T-helper 1 cell treated with Interleukin-12 subunit alpha and Interleukin-12 subunit beta and Interleukin-4 antibody, amounts not matched to agents 30 μg/mL and 1 μg/mL, for 36 hours (primary cell): ENCODE results near the gene PRDX6.

ENCODE experiments used
- H3K27ac Mint-ChIP-seq: one replicate; pipeline ENCODE4 v1.8.0; 2021; ENCODE audit warnings: mild to moderate bottlenecking, mixed read lengths
- H3K27me3 Mint-ChIP-seq: one replicate; pipeline ENCODE4 v1.8.0; 2021; ENCODE audit warnings: low read depth, mixed read lengths
- H3K36me3 Mint-ChIP-seq: one replicate; pipeline ENCODE4 v1.8.0; 2021; ENCODE audit warnings: low read depth, mixed read lengths
- H3K4me1 Mint-ChIP-seq: one replicate; pipeline ENCODE4 v1.8.0; 2021; ENCODE audit warnings: low read depth, mixed read lengths
- H3K4me3 Mint-ChIP-seq: one replicate; pipeline ENCODE4 v1.8.0; 2021; ENCODE audit warnings: mild to moderate bottlenecking, moderate library complexity, mixed read lengths
- H3K9me3 Mint-ChIP-seq: one replicate; pipeline ENCODE4 v1.8.0; 2021; ENCODE audit warnings: mixed read lengths

The PRDX6 gene

GRCh38 chr1:173529106-173529505 lies 52.0 kb downstream of the PRDX6 start:
- Mint-ChIP-seq H3K4me1 (peaks cover 6% of the 10 kb centered on the region), H3K36me3 (no peaks in the 10 kb centered on the region), H3K27me3 (peaks cover 3% of the 10 kb centered on the region), H3K4me3 (no peak overlapping the region), H3K27ac (no peak overlapping the region), H3K9me3 (no peaks in the 10 kb centered on the region)

- H3K27me3 Mint-ChIP-seq = peaks cover 3% of the 10 kb centered on the region
- H3K27ac Mint-ChIP-seq = no peak overlapping the region
- H3K4me3 Mint-ChIP-seq = no peak overlapping the region
Observed at GRCh38 chr1:173530795-173531693, 53.9 kb downstream of the PRDX6 start.

GRCh38 chr1:173532237-173532636 lies 55.1 kb downstream of the PRDX6 start:
- Mint-ChIP-seq H3K4me3 (peak overlapping the region; percentile 1), H3K9me3 (no peaks in the 10 kb centered on the region), H3K36me3 (no peaks in the 10 kb centered on the region), H3K4me1 (peaks cover 6% of the 10 kb centered on the region), H3K27me3 (peaks cover 3% of the 10 kb centered on the region), H3K27ac (no peak overlapping the region)

More at GRCh38 chr1:173530795-173531693, 53.9 kb downstream of the PRDX6 start:
- Mint-ChIP-seq H3K9me3 (no peaks in the 10 kb centered on the region), H3K4me1 (peaks cover 6% of the 10 kb centered on the region), H3K36me3 (no peaks in the 10 kb centered on the region)

GRCh38 chr1:173536223-173536622 lies 59.1 kb downstream of the PRDX6 start:
- Mint-ChIP-seq H3K27ac (no peak overlapping the region), H3K36me3 (no peaks in the 10 kb centered on the region), H3K9me3 (no peaks in the 10 kb centered on the region), H3K27me3 (peaks cover 7% of the 10 kb centered on the region), H3K4me1 (peaks cover 6% of the 10 kb centered on the region), H3K4me3 (no peak overlapping the region)
